Measurements from ENCODE around the gene SLC35G6.
A peak's percentile ranks its signal among the peaks of the same experiment; 100 is the strongest.
"Not testable (repeated sequence)": the region's sequence is repeated elsewhere in the genome, so short reads cannot be mapped to it uniquely, and the experiment has no call there.

Gene SLC35G6

DNA sequence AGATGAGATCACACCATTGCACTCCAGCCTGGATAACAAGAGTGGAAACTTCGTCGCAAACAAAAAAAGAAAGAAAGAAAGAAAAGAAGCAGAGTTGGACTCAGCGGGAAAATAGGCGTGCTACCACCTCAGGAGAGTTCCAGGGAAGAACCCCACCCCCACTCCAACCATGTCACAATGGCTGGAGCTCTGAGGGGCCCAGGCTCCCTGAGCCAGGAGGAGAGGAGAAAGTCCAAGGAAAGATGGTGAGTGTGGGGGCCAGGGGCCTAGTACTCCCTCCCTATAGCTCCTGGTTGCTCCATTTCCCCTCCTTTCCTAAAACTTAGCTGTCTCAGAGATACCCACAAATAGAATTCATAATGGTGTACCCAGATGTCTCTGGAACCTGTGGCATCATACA is at the start of gene SLC35G6:
Gene SLC35G6 (plus strand): TSS at position 172 of the 400 bp plus-strand sequence. CDS start 71 bp downstream, at position 243.
- DNase-seq: not testable (repeated sequence)

DNA sequence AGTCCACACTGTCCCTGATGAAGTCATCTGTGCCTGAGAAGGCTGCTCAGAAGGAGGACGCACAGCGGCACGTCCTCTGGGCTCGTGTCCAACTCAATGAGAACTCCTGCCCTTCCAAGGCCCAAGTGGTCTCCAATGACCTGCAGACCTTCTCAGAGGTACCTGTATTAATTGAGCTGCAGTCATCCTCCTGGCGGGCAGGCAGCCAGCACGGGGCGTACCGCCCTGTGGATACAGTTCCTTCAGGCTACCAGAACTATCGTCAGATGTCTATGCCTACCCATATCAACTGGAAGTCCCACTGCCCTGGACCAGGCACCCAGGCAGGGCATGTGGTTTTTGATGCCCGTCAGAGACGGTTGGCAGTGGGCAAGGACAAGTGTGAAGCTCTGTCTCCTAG is 49.0 kb upstream of the SLC35G6 start:
- DNase-seq: no peak

DNA sequence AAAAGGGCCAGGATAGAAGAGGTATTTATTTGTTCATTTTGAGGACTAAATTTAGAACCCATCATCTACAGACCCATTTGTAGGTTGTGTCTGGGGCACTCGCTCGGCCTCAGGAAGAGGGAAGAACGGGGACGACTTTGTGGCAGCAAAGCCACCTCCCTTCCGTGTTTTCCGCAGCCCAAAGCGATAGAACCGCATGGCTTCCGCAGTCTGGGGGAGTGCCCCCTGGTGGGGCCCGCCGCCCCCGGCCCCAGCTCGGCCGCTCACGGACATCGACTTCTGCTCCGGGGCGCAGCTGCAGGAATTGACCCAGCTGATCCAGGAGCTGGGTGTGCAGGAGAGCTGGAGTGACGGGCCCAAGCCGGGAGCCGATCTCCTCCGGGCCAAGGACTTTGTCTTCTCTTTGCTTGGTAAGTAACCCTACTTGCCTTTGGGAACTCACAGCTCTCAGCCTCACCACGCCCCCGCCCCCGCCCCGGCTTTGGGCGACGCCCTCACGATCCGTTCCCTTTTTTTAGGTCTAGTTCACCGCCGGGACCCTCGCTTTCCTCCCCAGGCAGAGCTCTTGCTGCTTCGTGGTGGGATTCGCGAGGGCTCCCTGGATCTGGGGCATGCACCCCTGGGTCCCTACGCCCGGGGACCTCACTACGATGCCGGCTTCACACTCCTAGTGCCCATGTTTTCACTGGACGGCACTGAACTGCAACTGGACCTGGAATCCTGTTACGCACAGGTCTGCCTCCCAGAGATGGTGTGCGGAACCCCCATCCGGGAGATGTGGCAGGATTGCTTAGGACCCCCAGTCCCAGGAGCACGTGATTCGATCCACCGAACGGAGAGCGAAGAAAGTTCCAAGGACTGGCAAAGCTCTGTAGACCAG is 45.3 kb upstream of the SLC35G6 start:
- DNase-seq: no peak

DNA sequence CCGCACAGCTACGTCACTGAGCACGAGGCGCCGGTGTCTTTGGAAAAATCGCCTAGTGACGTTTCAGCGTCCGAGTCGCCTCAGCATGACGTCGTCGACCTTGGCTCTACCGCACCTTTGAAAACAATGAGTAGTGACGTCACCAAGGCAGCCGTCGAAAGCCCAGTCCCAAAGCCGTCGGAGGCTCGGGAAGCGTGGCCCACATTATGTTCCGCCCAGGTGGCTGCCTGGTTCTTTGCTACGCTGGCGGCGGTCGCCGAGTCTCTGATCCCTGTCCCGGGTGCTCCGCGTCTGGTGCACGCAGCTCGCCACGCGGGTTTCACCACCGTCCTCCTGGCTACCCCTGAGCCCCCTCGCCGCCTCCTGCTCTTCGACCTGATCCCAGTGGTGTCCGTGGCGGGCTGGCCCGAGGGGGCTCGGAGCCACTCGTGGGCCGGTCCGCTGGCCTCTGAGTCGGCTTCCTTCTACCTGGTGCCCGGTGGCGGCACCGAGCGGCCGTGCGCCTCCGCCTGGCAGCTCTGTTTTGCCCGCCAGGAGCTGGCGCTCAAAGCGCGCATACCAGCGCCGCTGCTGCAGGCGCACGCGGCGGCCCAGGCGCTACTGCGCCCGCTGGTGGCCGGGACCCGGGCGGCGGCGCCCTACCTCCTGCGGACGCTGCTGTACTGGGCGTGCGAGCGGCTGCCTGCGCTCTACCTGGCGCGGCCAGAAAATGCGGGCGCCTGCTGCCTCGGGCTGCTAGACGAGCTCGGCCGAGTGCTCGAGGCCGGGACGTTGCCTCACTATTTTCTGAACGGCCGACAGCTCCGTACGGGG is 44.5 kb upstream of the SLC35G6 start:
- peak; percentile 86 for DNase-seq

DNA sequence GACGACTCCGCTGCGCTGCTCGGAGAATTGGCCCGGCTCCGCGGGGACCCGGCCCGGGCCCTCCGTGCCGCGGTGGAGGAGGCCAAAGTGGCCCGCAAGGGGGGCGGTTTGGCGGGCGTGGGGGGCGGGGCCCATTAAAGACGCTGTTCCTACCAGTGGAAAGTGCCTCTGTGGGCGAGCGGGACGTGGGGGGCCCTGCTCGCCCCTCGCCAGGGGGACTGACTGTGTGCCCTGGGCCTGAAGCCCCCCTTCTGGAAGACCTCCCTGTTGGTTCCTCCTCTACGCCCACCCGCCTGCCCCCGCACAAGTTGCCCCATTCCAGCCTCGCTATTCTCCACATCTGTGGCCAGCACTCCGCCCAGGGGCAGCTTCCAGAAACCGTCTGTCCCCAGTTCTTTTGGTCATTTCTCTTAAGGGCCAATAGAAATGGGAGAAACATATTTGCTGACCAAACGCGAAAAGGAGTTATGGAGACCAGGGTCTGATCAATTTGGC is 43.8 kb upstream of the SLC35G6 start:
- no peak for DNase-seq

DNA sequence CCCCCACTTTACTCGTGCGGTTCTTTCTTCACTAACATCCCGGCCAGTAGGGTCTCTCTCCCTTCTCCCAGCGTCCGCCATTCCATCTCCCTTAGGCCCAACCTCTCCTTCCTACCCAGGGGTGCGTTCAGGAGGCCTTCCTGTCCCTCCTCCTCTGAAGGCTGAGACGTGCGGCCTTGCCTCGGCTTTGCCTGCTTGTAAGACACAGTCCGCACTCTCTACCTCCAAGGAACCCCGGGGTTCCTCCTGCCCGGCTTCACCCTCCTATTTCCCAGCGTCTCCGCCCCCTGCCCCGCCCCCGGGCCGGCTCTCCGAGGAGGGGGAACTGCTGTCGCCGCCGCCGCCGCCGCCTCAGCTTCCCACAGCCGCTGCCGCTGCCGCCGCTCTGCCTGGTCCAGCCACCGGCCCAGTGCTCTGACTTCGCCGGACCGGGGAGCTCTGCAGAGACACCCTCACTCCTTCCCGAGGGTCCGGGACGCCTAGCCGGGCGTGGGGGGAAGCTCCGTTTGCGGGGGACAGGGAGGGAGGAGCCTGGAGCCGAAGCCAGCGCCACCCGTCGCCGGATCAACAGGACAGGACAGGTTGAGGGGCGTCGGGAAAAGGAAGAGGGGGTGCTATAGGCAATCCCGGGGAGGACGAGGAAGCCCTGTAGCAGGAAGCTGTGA is 43.2 kb upstream of the SLC35G6 start:
- peak; percentile 56 for DNase-seq

DNA sequence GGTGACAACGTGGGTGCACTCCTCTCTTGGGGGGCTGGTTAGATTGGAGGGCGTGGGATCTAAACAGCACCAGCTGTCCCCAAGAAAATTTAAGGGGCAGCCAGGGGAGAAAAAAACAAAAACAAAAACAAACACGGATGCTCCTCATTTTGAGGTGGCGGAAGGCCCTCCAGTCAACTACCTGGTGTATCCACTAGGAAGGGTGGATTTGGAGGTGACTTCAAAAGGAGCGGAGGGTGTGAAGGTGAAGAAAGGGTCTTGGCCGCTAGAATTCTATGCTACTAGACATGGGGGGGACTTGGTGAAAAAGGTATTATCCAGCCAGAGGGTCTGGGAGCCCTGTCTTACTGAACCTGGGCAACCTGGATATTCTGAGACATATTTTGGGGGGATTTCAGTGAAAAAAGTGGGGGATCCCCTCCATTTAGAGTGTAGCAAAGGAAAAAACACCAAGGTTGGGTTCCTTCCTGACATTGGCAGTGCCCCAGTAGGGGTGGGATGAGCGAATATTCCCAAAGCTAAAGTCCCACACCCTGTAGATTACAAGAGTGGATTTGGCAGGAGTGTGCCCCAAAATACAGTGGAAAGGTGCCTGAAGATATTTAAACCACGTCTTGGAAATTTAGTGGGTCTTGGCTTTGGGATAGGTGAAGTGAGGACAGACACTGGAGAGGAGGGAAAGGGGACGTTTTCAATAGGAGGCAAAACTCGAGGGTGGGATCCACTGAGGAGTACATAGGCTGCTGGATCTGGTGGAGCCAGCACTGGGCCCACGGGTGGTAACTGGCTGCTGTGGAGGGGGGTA is 42.4 kb upstream of the SLC35G6 start:
- DNase-seq: no peak

DNA sequence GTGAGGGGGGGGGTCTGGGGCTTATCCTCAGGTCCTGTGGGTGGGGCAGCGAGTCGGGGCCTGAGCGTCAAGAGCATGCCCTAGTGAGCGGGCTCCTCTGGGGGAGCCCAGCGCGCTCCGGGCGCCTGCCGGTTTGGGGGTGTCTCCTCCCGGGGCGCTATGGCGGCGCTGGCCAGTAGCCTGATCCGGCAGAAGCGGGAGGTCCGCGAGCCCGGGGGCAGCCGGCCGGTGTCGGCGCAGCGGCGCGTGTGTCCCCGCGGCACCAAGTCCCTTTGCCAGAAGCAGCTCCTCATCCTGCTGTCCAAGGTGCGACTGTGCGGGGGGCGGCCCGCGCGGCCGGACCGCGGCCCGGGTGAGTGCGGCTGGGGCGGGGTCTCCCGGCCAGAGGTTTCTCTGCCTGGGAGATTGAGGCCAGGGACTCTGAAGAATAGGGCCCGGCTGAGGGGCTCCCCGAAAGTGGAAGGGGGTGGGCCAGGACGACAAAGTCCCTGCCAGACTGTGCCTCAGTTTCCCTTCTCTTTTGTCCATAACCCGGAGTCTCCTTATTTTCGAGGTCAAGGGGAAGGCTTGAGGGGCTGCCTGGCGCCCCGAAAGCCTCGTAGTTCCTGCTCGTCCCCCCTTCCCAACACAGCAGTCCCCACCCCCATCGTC is 41.7 kb upstream of the SLC35G6 start, which contains the start of gene FGF11:
Gene FGF11 (plus strand): TSS at position 51 of the 651 bp plus-strand sequence. CDS start 109 bp downstream, at position 160.
- no peak for DNase-seq

DNA sequence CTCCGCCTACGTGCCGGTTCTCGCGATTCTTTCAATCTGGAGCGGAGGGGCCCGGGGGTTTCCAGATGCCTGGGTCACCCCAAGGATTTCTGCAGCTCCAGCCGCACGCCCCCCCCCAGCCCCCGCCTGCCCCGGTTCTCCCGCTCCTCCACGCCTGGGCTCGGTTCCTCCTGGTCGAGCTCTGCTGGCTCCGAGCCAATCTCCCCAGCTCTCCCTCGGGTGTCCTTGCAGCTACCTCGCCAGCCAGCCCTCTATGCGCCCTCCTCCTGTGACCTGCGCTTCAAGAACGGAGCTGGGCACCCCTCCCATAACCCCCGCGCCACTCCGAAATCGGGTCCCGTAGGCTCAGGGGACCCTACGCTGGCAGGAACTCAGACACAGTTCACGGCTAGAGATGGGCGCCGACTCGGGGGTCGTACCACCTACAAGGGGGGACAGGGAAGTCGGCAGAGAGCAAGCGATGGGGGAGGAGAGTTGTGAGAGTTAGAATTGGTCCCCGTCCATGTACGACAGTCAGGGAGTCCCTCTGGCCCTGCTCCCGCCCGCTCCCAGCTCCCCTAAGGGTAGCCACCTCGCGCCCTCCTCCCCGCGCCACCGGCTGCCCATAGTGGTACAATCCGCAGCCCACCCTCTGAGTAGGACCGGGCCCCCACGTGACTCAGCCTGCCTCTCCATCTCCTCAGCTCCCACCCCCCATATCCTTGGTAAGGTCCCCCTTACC is 41.0 kb upstream of the SLC35G6 start:
- DNase-seq: no peak

DNA sequence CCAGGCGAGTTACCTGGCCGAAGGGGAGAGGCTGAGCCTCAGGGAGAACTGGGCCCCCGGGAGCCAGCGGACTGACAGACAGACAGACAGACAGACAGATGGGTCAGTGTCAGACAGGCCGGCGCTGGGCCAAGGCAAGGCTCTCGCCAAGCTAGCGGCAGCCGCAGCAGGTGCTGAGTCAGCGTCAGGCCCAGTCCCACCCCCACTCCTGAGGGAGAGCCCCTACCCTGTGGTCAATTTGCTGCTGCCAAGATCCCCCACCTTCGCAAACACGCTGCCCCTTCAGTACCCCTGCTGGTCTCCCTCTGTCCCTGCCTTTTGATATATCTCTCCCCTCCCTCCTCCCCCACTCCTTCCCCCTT is 40.4 kb upstream of the SLC35G6 start:
- DNase-seq: no peak

DNA sequence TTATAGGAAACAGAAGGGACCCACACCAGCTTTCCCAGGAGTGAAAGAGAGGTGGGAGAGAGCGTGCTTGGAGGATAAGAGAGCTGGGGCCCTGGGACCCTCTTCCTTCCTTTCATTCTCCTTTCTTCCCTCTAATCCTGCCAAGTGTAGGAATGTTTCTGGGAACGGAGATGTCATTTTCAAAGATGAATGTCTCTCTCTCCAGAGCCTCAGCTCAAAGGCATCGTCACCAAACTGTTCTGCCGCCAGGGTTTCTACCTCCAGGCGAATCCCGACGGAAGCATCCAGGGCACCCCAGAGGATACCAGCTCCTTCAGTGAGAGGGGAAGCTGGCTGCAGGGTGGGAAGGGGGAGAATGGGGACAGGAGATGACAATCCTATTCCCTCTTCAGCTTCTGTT is 40.0 kb upstream of the SLC35G6 start:
- no peak for DNase-seq

DNA sequence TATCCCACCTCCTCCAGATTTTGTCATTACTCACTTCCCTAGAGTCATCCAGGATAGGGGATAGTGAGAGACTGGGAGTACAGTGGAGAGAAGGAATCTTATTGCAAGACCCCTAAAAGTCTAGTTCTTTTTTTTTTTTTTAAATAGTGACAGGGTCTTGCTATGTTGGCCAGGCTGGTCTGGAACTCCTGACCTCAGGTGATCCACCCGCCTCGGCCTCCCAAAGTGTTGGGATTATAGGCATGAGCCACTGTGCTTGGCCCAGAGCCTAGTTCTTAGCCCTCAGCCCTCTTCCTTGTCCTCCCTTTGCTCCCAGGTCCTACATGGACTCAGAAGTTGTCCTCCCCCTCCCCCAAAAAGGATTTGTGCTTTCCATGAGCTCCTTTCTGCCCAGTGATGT is 39.1 kb upstream of the SLC35G6 start:
- no peak for DNase-seq

DNA sequence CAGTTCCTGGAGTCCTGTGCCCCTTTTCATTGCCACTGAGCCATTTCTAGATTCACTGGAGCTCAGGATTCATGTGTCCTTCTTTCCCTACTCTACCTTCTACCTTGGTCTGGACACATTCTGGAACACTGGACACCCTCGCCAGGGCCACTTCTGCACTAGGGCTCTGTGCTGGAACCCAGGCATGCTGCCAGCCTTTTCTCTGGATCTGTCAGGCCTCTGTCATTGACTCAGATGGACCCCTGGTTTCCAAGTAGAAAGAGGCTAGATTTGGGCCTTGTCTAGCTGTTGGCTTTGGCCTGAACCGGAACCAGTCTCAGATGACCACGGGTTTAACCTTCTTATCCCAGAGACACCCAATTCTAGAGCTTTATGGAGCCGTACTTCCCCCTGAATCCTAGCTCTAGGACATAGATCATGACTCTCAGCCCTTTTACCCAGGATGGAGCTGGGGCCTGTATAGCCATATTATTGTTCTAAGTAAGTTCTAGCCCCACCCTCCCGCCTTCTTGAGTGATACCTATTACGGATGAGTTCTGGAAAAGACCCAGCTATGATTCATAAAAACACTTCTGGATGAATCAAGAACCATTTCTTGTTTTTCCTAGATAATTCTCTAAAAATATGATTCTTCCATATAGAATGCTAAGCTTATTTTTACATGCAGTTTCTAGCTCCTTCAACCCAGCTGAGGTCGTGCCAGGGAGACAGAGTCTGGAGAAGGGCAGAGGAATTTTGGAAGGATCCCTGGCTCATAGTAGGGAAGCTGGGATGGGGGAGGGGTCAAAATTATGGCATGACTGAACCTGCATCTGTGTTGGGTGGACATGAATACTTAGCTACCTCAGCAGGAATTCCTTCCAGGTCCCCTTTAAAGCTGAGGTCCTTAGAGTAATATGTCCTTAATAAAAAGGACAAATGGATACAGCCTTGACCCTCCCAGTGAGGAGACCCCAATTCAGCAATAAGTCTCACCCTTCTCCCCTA is 37.5 kb upstream of the SLC35G6 start:
- DNase-seq: no peak

DNA sequence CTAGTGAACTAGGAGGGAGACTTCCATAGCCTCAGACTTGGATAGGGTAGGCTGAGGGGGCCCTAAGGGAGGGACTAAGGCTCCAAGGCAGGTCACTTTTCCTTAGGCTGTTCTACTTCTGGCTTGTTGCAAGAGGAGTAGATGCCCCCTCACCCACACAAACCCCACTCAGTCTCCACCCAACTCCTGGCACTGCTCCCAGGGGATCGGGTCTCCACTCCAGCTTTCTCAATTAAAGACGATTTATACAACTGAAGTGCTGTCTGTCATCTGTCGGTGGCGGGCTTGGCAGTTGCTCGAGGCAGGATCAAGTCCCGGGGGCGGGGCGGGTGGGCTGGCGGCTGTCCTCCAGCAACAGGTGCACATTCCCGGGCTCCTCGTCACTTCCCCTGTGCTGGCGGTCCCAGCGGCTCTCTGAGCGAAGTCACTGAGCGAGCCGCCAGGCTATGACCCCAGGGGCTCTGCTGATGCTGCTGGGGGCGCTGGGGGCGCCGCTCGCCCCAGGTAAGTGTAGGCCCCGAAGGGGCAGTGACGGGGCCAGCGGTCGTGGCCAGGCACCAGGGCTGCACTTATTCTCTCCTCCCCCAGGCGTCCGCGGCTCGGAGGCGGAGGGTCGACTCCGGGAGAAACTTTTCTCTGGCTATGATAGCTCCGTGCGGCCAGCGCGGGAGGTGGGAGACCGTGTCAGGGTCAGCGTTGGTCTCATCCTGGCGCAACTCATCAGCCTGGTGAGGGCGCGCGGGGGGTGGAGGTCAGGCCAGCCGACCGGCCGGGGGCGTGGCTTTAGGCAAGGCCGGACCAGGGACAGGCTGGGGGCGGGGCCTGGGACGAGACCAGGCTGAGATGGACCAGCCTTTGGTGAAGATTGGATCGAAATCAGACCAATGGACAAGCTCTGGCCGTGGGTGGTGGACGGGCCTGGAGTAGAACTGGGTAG is 36.3 kb upstream of the SLC35G6 start, which contains the start of gene CHRNB1:
Gene CHRNB1 (plus strand): TSS at position 380 of the 937 bp plus-strand sequence. CDS start 67 bp downstream, at position 447.
- no peak for DNase-seq

DNA sequence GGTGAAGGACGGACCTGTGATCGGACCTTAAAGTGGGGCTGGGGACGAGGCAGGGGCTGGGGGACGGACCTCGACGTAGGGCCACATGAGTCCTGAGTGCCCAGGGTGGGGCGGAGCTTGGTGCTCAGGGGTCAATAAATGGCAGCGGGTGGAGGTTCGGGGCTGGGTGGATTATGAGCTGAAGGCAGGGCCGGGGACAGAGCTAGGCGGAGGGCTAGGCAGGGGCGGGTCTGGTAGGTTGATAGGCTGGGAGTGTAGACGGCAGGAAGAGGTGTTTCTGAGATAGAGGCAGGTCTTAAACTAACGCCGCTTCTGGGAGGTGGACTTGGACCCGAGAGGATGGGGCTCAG is 35.7 kb upstream of the SLC35G6 start:
- peak; percentile 44 for DNase-seq

DNA sequence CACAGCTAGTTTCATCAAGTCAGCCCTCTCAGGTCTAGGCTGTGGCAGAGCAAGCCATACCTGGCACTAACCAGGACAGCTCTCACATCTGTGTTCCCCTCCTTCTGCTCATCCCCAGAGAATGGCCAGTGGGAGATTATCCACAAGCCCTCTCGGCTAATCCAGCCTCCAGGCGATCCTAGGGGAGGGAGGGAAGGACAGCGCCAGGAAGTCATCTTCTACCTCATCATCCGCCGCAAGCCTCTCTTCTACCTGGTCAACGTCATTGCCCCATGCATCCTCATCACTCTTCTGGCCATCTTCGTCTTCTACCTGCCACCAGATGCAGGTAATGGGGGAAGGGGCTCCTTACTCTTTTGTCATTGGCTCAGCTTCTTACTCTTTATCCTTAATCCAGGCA is 32.8 kb upstream of the SLC35G6 start:
- DNase-seq: no peak

DNA sequence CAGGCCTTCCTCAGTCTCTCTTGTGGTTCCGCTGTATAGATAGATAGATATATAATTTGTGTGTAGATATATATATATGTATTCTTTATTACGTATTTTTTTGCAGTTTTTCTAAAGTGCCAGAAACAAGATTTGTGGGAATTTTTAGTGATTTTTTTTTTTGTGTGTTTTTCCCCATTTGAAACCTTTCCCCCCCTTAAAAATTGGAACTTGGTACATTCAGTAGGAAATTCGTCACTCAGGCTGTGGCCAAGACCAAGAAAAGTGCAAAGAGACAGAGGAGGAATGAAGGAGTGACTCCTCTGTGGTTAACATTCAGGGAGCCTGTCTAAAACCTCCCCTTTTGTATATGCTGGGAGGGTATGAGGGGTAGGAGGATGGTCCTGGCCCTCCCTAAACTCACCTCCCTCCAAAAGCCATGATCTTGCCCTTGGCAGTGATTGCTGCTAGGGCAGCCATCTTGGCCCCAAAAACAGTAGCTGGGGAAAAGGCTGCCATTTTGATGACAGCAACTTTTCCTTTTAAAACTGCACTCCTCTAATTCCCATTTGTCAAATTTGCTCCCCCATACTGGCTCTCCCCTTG is 21.2 kb upstream of the SLC35G6 start:
- DNase-seq: no peak

All from CD4-positive, alpha-beta T cell treated with Interleukin-10 for 1 hour (primary cell).